ENCODE data around the gene ZNF526.

The ZNF526 gene

DNA sequence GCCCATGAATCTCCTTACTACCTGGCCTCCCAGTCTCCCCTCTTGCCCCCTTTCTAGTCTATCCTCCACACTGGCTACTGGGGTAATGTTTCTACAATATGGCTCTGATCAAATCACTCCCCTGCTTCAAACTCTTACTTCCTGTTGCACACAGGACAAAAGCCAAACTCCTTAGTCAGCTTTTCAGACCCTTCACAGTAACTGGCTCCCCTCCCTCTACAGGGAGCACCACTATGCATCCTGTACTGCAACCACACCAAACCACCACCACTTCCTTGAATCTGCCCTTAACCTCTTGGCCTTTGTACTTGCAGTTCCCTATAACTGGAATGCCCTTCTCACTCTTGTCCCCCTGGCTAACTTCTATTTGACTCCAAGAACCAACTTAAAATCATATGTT is 34.8 kb upstream of the ZNF526 start:
- no peak for TF ChIP-seq ZNF274 (IDR thresholded peaks at IDR 0.05; ENCODE audit: low read depth, low read length)
- H3K4me3 ChIP-seq (ENCODE audit: low read length): no peak overlapping the region

DNA sequence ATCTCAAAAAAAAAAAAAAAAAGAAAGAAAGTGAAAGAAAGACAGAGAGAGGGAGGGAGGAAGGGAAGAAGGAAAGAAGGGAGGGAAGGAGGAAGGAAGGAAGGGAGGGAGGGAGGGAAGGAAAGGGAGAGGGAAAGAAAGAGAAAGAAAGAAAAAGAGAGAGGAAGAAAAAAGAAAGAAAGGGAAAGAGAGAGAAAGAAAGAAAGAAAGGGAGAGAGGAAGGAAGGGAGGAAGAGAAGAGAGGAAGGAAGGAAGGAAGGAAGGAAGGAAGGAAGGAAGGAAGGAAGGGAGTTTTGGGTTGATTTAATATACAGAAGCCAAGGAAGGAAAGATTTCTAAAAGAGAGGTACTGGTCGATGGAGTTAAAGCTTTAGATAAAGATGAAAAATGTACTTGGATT is 31.4 kb upstream of the ZNF526 start:
- no peak for TF ChIP-seq ZNF274 (IDR thresholded peaks at IDR 0.05; ENCODE audit: low read depth, low read length)

DNA sequence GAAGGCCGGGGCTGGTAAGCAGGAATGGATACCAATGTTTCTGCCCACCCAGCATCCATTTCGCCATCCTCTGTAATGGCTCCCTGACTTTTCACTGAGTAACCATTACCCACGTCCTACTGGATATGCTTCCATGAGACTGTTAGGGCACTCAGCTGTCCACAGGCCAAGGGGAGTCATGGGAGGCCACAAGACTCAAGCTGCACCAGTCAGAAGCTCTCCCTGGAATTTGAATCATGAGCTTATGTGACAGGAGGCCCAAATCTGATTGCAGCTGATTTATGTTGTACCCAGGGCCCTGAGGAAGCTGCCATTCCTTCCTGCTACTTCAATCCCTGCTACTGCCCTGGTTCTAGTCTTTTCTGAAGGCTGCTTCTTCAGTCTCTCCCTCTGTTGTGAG is 31.0 kb upstream of the ZNF526 start:
- no peak overlapping the region for H3K4me3 ChIP-seq (ENCODE audit: low read length)

More for the DNA sequence above, 31.4 kb upstream of the ZNF526 start:
- no peak overlapping the region for H3K4me3 ChIP-seq (ENCODE audit: low read length)

DNA sequence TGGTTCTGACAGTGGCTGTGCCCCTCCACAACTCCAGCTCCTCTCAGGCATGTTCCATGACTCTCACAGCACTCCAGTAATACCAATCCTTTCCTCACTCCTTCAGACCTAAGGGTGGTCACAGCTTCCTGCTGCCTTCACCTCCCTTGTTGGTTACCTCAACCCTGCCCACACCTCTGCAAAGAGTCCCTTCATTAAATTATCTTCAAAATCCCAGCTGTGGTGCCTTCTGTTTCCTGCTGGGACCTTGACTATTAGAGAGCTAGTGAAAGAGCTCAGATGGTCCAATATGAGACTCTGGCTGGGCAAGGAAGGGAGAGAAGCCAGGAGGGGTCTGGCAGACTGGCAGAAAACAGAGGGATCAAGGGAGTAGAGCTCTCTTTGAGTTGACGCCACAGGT is 28.8 kb upstream of the ZNF526 start:
- H3K4me3 ChIP-seq (ENCODE audit: low read length): no peak overlapping the region
- TF ChIP-seq ZNF274 (IDR thresholded peaks at IDR 0.05; ENCODE audit: low read depth, low read length): no peak

More for the DNA sequence above, 31.0 kb upstream of the ZNF526 start:
- TF ChIP-seq ZNF274 (IDR thresholded peaks at IDR 0.05; ENCODE audit: low read depth, low read length): no peak

DNA sequence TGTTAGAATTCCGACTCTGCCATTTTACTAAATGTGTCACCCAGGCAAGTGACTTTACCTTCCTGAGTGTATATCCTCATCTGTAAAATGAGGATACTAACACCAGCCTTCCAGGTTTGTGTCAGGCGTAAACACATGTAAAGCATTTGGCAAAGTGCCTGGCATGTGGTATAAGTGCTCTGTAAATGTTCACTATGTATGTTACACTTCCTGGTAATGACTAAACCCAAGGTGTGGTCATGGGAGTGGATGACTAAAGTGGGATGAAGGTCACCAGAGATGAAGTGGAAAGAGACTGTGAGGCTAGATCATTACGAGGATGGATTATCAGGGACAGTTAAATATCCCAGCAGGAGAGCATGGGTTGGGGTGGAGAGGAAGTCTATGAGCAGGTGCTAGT is 28.3 kb upstream of the ZNF526 start:
- no peak overlapping the region for H3K4me3 ChIP-seq (ENCODE audit: low read length)
- TF ChIP-seq ZNF274 (IDR thresholded peaks at IDR 0.05; ENCODE audit: low read depth, low read length): no peak

DNA sequence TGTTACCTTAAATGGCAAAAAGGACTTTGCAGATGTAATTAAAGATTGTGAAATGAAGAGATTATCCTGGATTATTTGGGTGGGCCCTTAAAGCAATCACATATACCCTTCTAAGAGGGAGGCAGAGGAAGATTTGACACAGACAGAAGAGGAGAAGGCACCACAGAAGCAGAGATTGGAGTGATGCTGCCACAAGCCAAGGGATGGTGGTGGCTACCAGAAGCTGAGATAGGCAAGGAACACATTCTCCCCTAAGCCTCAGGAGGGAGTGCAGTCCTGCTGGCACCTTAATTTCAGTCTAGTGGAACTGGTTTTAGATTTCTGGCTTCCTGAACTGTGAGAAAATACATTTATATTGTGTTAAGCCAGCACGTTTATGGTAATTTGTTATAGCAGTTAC is 26.8 kb upstream of the ZNF526 start:
- no peak overlapping the region for H3K4me3 ChIP-seq (ENCODE audit: low read length)
- no peak for TF ChIP-seq ZNF274 (IDR thresholded peaks at IDR 0.05; ENCODE audit: low read depth, low read length)

DNA sequence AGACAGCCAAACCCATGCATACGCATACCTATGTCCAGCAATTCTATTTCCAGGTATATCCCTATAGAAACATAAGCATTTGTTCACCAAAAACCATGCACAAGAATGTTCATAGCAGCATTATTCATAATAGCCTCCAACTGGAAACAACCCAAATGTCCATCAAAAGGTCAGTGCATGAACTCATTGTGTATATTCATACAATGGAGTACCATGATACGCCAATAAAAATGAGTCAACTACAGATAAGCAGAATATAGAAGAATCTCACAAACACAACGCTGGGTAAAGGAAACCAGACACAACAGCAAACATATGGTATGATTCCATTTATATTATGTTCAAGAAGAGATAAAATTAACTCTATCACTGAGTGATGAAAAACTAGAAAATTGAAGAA is 26.4 kb upstream of the ZNF526 start:
- H3K4me3 ChIP-seq (ENCODE audit: low read length): no peak overlapping the region
- no peak for TF ChIP-seq ZNF274 (IDR thresholded peaks at IDR 0.05; ENCODE audit: low read depth, low read length)

DNA sequence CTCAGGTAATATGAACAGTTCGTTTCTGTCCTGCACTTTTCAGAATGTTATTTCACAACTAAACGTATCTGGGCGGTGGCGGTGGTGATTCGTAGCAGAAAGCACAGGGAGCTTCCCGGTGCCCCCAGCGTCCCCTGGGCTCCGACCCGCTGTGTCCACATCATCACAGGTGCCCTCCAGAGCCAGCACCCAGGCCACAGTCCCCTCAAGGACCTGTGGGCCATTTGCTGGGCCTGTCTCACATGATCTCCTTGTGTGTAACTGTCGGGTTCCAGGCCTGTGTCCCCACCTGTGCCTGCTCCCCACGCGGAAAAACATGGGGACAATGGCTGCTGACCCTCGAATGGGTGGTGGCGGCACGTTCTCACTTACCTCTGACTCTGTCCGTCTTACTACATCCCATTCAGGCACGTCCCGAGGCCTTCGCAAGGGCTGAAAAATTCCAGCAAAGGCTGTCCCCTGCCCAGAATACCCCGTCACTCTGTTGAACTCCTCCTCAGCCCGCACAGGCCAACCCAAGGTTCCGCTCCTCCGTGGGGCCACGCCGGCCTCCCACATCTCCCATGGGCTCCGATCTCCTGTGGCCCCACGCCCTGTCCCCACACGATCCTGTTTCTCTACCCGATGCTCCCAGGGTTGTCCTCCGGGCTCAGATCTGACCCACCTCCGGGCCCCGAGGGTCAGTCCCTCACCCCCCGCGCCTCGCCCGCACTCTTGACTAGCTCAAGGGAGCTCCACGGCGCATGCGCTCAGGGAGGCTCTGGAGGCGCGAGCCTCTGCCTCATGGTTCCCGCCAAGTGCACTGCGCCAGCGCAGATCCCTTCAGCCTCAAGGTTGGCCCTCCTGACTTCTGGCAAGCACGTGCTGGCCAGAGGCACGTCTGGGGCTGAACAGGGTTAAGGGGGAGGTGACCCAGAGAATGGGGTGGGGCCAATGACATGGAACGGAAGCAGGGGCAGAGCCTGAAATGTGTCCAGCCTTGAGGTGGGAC is 23.8 kb upstream of the ZNF526 start:
- TF ChIP-seq ZNF274 (IDR thresholded peaks at IDR 0.05; ENCODE audit: low read depth, low read length): no peak
- H3K4me3 ChIP-seq (ENCODE audit: low read length): no peak overlapping the region

DNA sequence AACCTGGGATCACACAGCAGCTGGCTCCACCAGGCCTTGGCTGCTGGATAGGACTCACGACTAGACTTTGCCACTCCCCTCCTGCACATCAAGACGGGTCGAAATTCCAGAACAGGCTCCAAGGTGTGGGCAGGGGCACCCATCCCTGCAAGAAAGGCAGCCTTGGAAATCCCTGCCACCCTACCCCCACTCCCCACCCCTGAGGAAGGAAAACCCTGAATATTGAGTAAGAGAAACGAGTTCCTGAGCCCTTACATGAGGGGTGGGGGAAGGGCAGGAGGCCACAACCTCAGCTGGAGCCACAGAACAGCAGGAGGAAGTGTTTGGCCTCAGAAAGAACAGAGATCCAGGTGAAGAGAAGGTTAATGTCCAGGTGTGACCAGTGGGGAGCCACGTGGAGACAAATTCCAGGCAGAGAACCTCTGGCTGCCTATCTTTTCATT is 22.7 kb upstream of the ZNF526 start:
- no peak overlapping the region for H3K4me3 ChIP-seq (ENCODE audit: low read length)
- no peak for TF ChIP-seq ZNF274 (IDR thresholded peaks at IDR 0.05; ENCODE audit: low read depth, low read length)

DNA sequence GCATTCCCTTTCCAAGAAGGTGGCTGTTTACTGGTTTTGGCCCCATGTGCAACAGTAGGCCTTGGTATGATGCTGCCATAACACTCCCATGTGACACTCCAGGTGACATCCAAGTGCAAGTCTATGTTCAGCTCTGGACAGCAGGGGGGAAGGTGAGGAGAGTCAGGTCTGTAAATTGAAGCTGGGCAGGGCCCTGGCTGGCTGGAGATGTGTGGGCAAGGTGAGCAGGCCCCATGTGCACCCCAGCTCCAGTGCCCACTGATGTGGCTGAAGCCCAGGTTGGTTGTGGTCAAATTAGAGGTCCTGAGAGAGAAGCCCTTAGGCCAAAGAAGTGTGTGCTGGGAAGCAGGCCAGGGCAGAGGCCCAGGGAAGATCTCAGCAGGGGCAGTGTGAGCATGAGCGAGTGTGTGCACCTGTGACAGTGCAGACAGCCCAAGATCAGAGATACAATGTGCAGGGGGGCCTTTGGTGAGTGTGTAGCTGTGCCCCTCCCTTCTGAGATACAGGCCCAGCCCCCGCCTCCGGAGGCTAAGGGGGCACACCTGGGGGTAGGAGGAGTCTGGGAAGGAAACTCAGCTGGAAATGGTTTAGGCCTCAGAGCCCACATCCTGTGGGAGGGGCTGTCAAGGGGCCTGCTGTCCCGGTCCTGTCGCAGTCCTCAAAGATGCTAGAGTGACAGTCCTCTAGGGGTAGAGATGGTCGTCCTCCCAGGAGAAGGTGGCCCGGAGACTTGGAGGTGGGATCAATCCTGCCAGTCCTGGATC is 21.3 kb upstream of the ZNF526 start:
- H3K4me3 ChIP-seq (ENCODE audit: low read length): peak overlapping the region; percentile 21; the same call in 1 of the 2 replicates
- no peak for TF ChIP-seq ZNF274 (IDR thresholded peaks at IDR 0.05; ENCODE audit: low read depth, low read length)

DNA sequence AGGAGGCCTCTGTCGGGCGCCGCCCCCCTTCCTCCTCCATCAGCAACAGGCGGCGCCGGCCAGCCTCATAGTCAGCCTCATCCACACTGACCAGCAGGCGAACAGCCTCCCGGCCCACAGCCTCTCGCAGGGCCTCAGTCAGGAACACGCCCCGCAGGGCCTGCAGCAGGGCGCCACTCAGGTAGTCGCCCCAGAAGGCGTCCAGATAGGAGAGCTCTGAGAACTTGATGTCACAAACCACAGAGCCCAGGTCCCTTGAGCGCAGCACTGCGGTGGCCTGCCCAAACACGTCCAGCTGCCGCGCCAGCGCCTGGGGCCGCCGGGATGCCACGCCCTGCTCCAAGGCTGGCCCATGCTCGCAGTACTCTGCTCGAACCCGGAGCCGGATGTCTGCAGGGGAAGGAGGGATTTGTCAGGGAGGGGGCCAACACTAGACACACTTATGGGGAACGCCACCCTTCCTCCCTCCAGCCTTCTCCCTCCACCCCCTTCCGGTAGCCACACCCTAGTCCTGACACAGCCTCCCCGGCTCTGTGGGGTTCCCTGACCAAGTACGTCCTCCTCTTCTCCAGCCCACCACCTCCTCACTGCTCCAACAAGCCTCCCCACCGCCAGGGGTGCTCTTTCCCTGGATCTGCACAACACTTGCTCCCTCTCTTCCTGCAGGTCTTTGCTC is 20.5 kb upstream of the ZNF526 start:
- TF ChIP-seq ZNF274 (IDR thresholded peaks at IDR 0.05; ENCODE audit: low read depth, low read length): no peak
- H3K4me3 ChIP-seq (ENCODE audit: low read length): peak overlapping the region; percentile 21; the same call in 1 of the 2 replicates

DNA sequence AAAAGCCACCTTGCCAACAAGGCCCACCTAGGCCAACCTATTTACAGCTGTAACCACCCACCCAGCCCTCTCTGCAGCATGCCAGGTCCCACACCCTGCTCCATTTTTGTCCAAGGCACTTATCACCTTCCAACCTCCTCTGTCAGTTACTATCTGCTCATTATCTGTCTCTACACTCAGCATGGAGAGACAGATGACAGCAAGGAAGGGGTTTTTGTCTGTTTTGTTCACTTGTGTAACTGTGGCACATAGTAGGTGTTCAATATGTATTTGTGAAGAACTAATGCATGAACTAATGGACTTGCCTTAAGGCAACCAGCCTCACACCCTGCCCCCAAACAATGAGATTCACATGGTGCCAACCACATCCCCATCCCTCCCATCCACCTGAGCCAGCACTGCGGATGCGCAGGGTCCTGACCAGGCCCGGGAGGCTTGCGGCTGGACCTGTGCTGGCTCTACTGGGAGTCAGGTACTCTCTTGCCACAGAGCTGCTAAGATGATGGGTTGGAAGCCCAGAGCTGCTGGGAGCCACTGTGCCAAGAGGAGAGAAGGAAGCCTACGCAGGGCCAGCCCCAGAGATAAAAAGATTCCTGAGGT is 19.9 kb upstream of the ZNF526 start:
- H3K4me3 ChIP-seq (ENCODE audit: low read length): no peak overlapping the region; the same call in 1 of the 2 replicates
- no peak for TF ChIP-seq ZNF274 (IDR thresholded peaks at IDR 0.05; ENCODE audit: low read depth, low read length)

DNA sequence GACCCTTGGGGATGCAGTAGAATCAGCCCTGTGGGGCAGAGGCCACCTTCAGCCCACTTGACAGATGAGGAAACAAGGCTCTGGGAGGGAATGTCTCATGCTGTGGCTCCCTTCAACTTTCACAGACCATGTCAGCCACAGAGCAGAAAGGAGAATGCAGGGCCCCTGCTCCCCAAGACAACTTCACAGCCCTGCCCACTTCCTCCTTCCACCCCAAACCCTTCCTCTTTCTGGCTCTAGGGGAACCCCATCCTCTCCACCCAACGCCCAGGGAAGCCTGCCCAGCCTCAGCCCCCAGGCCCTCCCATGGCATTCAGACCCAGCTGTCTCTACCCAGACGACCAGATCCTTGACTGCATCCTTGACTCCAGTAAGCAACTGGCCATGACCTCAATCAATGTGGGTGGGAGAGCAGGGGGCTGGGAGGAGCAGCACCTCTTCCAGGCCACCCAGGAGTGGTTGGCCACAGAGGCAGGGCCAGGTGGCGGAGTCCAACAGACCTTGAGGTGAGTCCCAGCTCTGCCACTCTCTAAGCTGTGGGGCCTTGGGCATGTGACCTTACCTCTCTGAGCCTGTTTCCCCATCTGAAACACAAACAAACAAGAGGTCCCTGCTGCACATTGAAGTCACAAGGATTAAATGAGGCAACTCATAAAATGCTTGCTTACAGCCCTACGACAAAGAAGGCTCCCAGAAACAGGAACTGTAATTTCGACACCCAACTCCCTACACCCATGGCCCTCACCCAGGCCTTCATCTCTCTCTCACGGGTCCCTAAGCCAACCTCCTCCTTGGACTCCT is 18.4 kb upstream of the ZNF526 start:
- TF ChIP-seq ZNF274 (IDR thresholded peaks at IDR 0.05; ENCODE audit: low read depth, low read length): no peak
- no peak overlapping the region; the same call in 1 of the 2 replicates for H3K4me3 ChIP-seq (ENCODE audit: low read length)

All from GM08714 (cell line).